Retinal pigment epithelial cell (primary cell): ENCODE measurements around the gene ARHGAP26.

Experiments
- DNase-seq: peaks from one replicate; pipeline ENCODE4 v3.0.0-alpha.2; 2010; ENCODE audit warnings: low read depth
- H3K4me3 ChIP-seq: 2 replicates; pipeline ENCODE4 v1.5.1; 2011; ENCODE audit warnings: mild to moderate bottlenecking, low read length, control low read depth, moderate library complexity
- TF ChIP-seq, protein P1 (sequence below): conservative IDR thresholded peaks from 2 replicates; pipeline ENCODE4 v1.5.1; 2011; ENCODE audit warnings: low read depth, low read length, control low read depth, inconsistent platforms

ARHGAP26 gene

DNA sequence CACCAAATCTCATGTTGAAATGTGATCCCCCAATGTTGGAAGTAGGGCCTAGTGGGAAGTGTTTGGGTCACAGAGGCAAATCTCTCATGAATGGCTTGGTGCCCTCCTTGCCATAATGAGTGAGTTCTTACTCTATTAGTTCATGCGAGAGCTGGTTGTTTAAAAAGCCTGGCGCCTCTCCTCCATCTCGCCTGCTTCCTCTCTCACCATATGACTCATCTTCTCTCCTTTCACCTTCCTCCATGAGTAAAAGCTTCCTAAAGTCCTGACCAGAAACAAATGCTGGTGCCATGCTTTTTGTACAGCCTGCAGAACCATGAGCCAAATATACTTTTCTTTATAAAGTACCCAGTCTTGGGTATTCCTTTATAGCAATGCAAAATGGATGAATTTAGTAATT, 20.9 kb upstream of the ARHGAP26 start:
- DNase-seq: no peak
- TF ChIP-seq, protein P1, sequence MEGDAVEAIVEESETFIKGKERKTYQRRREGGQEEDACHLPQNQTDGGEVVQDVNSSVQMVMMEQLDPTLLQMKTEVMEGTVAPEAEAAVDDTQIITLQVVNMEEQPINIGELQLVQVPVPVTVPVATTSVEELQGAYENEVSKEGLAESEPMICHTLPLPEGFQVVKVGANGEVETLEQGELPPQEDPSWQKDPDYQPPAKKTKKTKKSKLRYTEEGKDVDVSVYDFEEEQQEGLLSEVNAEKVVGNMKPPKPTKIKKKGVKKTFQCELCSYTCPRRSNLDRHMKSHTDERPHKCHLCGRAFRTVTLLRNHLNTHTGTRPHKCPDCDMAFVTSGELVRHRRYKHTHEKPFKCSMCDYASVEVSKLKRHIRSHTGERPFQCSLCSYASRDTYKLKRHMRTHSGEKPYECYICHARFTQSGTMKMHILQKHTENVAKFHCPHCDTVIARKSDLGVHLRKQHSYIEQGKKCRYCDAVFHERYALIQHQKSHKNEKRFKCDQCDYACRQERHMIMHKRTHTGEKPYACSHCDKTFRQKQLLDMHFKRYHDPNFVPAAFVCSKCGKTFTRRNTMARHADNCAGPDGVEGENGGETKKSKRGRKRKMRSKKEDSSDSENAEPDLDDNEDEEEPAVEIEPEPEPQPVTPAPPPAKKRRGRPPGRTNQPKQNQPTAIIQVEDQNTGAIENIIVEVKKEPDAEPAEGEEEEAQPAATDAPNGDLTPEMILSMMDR: no peak
- no peak overlapping the region for H3K4me3 ChIP-seq

DNA sequence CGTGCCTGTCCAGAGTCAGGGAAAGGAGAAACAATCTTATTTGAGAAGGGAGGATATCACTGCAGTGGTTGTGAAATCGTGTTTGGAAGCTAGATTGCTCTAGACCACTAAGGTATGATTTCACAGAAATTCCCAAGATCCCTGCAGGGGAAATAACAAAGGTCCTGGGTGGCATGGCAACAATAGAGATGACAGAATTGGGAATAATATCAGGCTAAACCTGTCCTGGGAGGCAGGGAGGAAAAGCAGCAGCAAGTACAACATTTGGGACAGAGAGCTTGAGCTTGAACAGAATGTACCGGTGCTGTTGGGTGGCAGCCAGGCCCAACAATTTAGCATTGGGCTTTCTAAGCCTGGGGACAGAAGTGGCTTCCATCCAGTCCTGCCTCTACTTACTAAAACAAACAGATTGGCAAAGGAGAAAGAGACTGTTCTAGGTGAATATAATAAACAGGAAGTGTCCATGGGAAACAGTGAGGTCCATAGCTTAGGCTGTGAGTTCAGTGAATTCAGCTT, 17.0 kb upstream of the ARHGAP26 start:
- no peak for DNase-seq
- TF ChIP-seq, protein P1: no peak

DNA sequence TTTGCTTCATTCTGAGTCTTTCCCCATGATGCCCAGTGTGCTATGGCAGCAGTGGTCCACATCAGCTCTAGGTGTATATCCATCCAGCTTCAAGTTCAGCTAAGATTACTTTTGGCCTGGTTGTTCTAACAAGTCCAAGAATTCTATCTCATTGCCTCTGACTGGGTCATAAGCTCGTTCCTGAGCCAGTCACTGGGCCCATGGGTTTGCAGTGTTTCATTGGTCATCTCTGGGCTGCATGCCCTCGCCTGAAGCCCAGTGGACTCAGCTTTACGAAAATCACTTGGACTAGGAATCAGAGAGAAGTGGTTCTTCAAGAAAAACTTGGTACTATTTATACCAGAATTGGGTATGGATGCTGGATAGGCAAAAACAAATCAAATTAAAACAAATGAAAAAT, 16.1 kb upstream of the ARHGAP26 start:
- no peak for DNase-seq
- TF ChIP-seq, protein P1: no peak
- no peak overlapping the region for H3K4me3 ChIP-seq

More for the DNA sequence above, 17.0 kb upstream of the ARHGAP26 start:
- no peak overlapping the region for H3K4me3 ChIP-seq

DNA sequence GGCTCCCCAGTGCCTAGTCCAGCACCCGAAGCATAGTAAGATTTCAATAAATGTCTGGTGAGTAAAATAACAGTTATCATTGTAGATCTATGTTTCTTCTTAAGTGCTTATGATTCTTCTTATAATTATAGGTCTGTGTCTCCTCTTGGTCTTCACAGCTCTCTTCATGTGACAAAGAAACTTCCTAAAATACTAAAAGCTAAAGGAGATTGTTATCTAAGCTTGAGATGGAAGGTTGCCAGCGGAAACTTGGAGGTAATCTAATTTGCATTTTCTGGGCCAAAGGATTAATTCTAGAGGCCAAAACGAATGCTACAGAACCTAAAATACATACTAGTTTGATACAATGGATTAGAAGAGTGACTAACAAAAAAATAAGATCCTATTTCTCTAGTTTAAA, 13.6 kb upstream of the ARHGAP26 start:
- DNase-seq: no peak
- H3K4me3 ChIP-seq: no peak overlapping the region
- TF ChIP-seq, protein P1: no peak

DNA sequence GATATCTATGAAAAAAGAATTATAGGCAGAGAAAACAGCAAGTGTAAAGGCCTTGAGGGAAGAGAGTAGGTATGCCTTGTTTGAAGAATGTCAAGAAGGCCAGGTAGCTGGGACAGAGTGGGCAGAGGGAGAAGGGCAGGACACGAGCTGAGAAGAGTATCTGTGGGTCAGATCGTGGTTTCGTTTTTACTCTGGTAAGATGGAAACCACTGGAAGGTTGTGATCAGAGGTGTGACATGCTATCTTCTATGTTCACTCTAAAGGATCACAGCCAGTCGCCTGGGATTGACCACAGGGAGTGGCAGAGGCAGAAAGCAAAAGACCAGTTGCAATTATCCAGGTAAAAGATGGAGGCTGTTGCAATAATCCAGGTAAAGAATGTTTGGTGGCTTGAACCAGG, 12.6 kb upstream of the ARHGAP26 start:
- TF ChIP-seq, protein P1: no peak
- H3K4me3 ChIP-seq: no peak overlapping the region
- no peak for DNase-seq

DNA sequence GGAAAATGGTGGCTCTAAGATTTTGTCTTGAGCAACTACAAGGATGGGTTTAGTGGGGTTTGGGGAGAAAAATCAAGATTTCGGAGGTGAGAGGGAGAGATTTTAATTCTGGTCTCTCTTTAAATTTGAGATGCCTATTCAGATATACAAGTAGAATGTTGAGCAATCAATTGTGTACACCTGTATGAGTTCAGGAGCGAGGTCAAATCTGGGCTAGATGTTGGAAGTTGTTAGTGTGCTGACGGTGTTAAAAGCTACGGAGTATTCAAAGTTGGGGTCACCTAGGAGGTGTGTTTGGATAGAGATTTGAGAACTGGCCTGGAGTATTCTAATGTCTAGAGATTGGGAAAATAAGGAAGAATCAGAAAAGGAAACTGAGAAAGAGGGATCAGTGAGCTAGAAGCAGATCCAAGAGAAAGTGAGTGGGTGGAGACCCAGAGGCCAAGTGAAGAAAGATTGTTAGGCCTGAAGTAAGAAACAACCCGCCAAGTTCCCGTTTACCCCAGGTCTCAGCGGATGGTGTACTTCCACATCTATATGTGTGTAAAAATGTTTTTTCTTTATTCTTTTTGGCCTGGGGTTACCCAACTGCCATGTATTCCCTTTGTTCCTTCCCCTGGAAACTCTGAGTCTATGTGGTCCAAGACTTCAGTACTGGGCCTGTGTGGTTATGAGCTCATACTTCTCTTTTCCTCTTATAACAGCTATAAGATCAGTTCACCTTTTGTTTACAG, 11.9 kb upstream of the ARHGAP26 start:
- H3K4me3 ChIP-seq: no peak overlapping the region
- DNase-seq: no peak
- TF ChIP-seq, protein P1: no peak

DNA sequence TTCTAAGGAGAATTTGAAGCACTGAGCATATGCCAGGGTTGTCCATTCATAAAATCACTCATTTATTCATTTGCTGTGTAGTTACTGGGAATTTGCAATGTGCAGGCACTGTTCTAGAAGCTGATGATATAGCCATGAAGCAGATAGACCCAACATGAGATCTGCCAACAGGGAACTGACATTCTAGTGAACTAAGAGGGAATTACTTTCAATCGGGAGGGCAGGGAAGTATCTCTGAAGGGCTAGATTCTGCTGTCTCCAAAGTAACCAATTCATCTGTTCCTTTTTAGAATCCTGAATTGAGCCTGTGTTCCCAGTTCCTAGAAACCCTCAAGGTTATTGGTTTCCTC, 11.4 kb upstream of the ARHGAP26 start:
- TF ChIP-seq, protein P1: no peak
- no peak overlapping the region for H3K4me3 ChIP-seq
- no peak for DNase-seq
